Left ventricle myocardium inferior (tissue), 1 donor: ENCODE measurements around the gene FAM184B. TPM values are rescaled to one million over a fixed set of nuclear protein-coding genes. Genes with fewer than 3 reads are reported as not detected.

Source experiments
- DNase-seq: peaks from one replicate; pipeline ENCODE4 v3.0.0-alpha.2; 2020
- H3K27ac ChIP-seq: fragments of 200-600 bp; replicated peaks from 2 replicates; pipeline ENCODE4 v1.8.0; 2021
- H3K27me3 ChIP-seq: fragments of 200-600 bp; 2 replicates; pipeline ENCODE4 v1.8.0; 2021; ENCODE audit warnings: low read depth
- H3K36me3 ChIP-seq: fragments of 200-600 bp; 2 replicates; pipeline ENCODE4 v1.8.0; 2021
- H3K4me1 ChIP-seq: fragments of 200-600 bp; 2 replicates; pipeline ENCODE4 v1.8.0; 2021
- H3K4me3 ChIP-seq: fragments of 200-600 bp; 2 replicates; pipeline ENCODE4 v1.8.0; 2021; ENCODE audit warnings: mild to moderate bottlenecking, moderate library complexity
- H3K9me3 ChIP-seq: fragments of 200-600 bp; replicated peaks from 2 replicates; pipeline ENCODE4 v1.8.0; 2021
- intact Hi-C: fragments of 100-400 bp; cut with micrococcal nuclease; formaldehyde crosslinking; loops from one replicate; pipeline ENCODE4 v1.11.0; 2022
- long read RNA-seq: library from polyadenylated mRNA; unstranded; transcript quantifications from one replicate; pipeline ENCODE4 v2.0.0, GENCODE V29; 2021
- total RNA-seq: library from RNA; stranded (reverse); fragmentation: NEBNext Ultra II Directional; extraction: Animal tissue kit (Norgen Biotek cat#: 25700); gene quantifications from one replicate; pipeline ENCODE4 v1.2.1, GENCODE V29; 2021
- TF ChIP-seq, protein P1 (sequence below): fragments of 200-600 bp; IDR thresholded peaks from 2 replicates; pipeline ENCODE4 v1.8.0; 2021; ENCODE audit warnings: antibody characterized with exemption, mild to moderate bottlenecking, borderline replicate concordance
- donor health status: DM: no; HTN: yes; CAD: no; lungs with severe emphysema.

FAM184B gene
- total RNA-seq: not detected
- long read RNA-seq, partial matches to known transcripts: 0 of 2 reads
- long read RNA-seq, other reads (novel, unspliced or antisense): 2 of 2 reads

DNA sequence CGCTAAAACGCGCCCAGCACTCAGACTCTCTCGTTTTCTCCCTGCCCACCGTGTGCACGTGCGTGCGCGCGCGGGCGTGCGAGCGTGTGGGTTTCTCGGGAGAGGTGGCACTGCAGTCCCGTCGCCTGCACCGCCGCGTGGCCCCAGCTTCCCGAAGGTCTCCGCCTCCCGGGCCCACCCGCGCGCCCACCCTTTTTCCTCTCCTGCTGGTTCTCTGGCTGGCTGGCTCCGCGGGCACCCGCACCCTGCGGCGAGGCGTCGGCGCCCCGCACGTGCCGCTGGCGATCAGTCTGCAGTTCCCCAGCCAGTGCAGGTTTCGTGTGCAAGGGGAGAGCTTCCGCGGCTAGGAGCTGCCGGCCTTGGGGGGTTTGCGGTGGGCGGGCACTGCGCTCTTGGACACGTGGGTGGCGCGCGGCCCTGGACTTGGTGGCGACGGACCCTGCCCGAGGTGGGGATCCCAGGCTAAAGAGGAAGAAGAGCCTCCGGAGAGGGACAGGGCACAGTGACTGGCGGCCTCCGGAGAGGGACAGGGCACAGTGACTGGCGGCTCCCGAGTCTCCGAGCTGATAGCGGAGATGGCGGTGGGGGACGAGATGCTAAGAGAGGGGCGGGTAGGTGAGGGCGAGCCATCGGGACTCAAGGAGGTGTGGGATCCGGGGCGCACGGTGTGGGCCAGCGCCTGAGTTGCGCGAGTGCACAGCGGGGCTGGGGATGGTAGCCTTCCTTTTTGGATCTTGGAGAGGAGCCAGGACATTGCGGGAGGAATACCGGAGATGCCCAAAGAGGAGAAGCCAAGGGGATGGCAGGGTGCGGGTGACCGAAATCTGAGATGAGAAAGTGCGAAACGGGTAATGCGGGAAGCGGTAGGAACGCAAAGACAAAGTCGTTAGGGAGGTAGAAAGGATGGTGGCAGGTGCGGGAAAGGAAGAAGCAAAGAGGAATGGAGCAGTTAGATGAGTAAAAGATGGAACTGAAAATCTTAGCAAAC lies at the start of gene FAM184B:
FAM184B (minus strand) TSS at position 322 of the 988 bp plus-strand sequence. CDS start 322 bp downstream, outside the sequence.
- TF ChIP-seq, protein P1, sequence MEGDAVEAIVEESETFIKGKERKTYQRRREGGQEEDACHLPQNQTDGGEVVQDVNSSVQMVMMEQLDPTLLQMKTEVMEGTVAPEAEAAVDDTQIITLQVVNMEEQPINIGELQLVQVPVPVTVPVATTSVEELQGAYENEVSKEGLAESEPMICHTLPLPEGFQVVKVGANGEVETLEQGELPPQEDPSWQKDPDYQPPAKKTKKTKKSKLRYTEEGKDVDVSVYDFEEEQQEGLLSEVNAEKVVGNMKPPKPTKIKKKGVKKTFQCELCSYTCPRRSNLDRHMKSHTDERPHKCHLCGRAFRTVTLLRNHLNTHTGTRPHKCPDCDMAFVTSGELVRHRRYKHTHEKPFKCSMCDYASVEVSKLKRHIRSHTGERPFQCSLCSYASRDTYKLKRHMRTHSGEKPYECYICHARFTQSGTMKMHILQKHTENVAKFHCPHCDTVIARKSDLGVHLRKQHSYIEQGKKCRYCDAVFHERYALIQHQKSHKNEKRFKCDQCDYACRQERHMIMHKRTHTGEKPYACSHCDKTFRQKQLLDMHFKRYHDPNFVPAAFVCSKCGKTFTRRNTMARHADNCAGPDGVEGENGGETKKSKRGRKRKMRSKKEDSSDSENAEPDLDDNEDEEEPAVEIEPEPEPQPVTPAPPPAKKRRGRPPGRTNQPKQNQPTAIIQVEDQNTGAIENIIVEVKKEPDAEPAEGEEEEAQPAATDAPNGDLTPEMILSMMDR: no peak
- peaks cover 21% of the 10 kb centered on the region for H3K4me1 ChIP-seq
- peak within 1 kb of the TSS; percentile 65 for H3K4me3 ChIP-seq
- H3K27ac ChIP-seq: no peak within 1 kb of the TSS
- DNase-seq: no peak
- peaks cover 43% of the 10 kb centered on the region for H3K27me3 ChIP-seq
- H3K36me3 ChIP-seq: no peaks in the 10 kb centered on the region
- no peaks in the 10 kb centered on the region for H3K9me3 ChIP-seq
- intact Hi-C loops: no loop called here

DNA sequence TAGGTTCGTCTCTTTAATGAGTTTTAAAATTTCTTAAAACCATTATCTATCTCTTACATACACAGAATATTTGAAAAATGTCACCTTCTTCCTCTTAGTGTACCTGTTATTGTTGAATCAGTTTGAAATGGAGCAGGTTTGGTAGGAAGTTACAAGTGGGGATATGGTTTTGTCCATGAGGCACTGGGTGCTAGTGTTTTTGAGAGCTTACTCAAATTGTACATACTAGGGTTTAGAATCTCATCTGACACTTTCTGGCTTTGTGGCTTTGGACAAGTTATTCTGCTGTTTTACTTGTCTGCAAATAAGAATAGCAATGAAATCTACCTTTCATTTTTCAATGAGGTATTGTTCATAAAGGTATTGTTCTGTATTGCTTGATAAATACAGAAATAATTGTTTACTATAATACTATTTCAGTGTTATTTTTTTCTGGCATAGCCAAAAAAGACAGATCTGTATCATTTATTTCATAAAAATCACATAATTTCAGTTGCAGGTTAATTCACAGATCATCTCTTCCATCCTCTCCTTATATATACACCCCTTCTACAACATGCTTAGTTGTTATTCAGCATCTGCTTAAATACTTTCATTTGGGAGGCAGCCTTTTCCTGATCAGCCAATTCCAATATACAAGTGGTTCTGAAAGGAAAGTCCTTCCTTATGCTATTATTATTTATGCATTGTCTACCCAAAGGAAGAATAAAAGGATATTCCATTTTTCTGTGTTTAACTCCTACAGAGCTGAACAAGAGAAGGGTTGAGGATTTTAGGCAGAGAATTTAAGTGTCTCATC lies 42.6 kb upstream of the FAM184B start:
- H3K27me3 ChIP-seq: no peaks in the 10 kb centered on the region
- no peaks in the 10 kb centered on the region for H3K4me1 ChIP-seq
- H3K4me3 ChIP-seq: no peak overlapping the region
- intact Hi-C loops: loop anchor here (10.0 kb wide), 2 partner anchors 541 to 751 kb away; no protein-coding TSS in a partner anchor
- H3K9me3 ChIP-seq: no peaks in the 10 kb centered on the region
- H3K27ac ChIP-seq: no peak overlapping the region
- H3K36me3 ChIP-seq: no peaks in the 10 kb centered on the region
- no peak for DNase-seq
- TF ChIP-seq, protein P1: no peak

DNA sequence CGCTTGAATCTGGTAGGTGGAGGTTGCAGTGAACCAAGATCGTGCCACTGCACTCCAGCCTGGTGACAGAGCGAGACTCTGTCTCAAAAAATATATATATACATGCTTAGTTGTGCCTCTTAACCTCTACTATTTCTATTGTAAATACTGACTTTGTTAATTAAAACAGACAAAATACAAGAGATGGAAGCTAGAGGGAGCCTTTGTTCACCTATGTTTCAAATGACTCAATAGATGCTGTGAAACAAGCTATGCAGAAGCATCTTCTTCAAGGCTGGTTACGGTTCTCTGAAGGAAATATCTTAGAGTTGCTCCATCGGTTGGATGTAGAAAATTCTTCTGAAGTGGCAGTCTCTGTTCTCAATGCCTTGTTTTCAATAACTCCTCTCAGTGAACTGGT lies 35.6 kb upstream of the FAM184B start:
- Histone ChIP-seq H3K27me3 (no peaks in the 10 kb centered on the region), H3K36me3 (no peaks in the 10 kb centered on the region), H3K9me3 (no peaks in the 10 kb centered on the region), H3K27ac (no peak overlapping the region), H3K4me1 (no peaks in the 10 kb centered on the region), H3K4me3 (no peak overlapping the region)
- DNase-seq: no peak
- TF ChIP-seq, protein P1: peak; percentile 67
- intact Hi-C loops: loop anchor here (5.0 kb wide), 1 partner anchor 775 kb away; no protein-coding TSS in a partner anchor

DNA sequence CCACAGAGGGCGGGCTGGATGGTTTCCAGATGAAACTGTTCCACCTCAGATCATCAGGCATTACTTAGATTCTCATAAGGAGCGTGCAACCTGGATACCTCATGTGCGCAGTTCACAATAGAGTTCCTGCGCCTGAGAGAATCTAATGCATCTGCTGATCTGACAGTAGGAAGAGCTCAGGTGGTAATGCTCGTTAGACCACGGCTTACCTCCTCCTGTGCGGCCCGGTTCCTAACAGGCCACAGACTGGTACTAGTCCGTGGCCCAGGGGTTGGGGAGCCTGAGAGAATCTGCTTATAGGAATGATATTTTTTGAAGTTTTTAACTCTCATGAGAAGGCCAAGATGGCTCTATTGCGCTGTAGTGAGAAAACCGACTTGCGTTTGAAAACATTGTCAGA lies 34.7 kb upstream of the FAM184B start:
- TF ChIP-seq, protein P1: no peak
- H3K4me3 ChIP-seq: no peak overlapping the region
- H3K36me3 ChIP-seq: no peaks in the 10 kb centered on the region
- H3K27me3 ChIP-seq: no peaks in the 10 kb centered on the region
- H3K9me3 ChIP-seq: no peaks in the 10 kb centered on the region
- no peak for DNase-seq
- intact Hi-C loops: loop anchor here (5.0 kb wide), 1 partner anchor 776 kb away; no protein-coding TSS in a partner anchor
- H3K27ac ChIP-seq: no peak overlapping the region
- peaks cover 6% of the 10 kb centered on the region for H3K4me1 ChIP-seq

DNA sequence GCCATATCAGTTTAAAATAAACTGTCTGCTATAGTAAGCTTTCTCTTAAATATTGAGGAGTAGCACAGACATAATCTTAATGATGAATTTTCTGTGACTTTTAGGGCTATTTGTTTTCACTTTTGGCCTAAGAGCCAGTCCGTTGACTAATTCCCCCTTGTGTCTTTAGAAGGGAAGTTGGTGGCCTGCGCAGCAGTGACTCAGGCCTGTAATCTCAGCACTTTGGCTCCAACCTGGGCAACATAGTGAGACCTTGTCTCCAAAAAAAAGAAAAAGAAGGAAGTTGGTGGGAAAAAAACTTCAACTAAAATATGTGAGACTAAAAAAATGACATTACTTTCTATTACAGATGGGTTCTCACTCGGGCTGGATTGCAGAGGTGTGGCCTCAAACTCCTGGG lies 32.7 kb upstream of the FAM184B start:
- no peaks in the 10 kb centered on the region for H3K9me3 ChIP-seq
- TF ChIP-seq, protein P1: no peak
- peaks cover 19% of the 10 kb centered on the region for H3K4me1 ChIP-seq
- no peaks in the 10 kb centered on the region for H3K27me3 ChIP-seq
- H3K36me3 ChIP-seq: no peaks in the 10 kb centered on the region
- no peak for DNase-seq
- intact Hi-C loops: no loop called here
- H3K27ac ChIP-seq: no peak overlapping the region
- H3K4me3 ChIP-seq: no peak overlapping the region
